Heart right ventricle (tissue), 16 donors: ENCODE data around the gene GUCY2D. TPM values are rescaled to one million over a fixed set of nuclear protein-coding genes. Genes with fewer than 3 reads are reported as not detected.
A peak's percentile ranks its signal among the peaks of the same experiment; 100 is the strongest.

ENCODE experiments used
- ATAC-seq, 8 donors: fragments of 200-7000 bp; cut with Tn5 transposase; one replicate each; pipeline ENCODE4 v1.9.1; 2020; ENCODE audit warnings: mild to moderate bottlenecking in 8 of 8, moderate library complexity in 8 of 8, moderate number of reproducible peaks in 1 of 8
- DNase-seq, 2 donors: peaks; one replicate each; pipeline ENCODE4 v3.0.0-alpha.2; 2020
- H3K27ac ChIP-seq, 10 donors: fragments of 200-600 bp; sonication (generic) in 2 of 10; one replicate each; pipeline versions ENCODE4 v1.5.0 to v1.8.0; 2020 to 2022; ENCODE audit warnings: mild to moderate bottlenecking in 3 of 10
- H3K27me3 ChIP-seq, 7 donors: fragments of 200-600 bp; one replicate each; pipeline ENCODE4 v1.8.0; 2021 to 2022; ENCODE audit warnings: mild to moderate bottlenecking in 2 of 7
- H3K36me3 ChIP-seq, 9 donors: fragments of 200-600 bp; sonication (generic) in 1 of 9; one replicate each; pipeline versions ENCODE4 v1.5.0 to v1.8.0; 2020 to 2022; ENCODE audit warnings: mild to moderate bottlenecking in 2 of 9
- H3K4me1 ChIP-seq, 9 donors: fragments of 200-600 bp; sonication (generic) in 1 of 9; one replicate each; pipeline versions ENCODE4 v1.5.0 to v1.8.0; 2020 to 2022; ENCODE audit warnings: mild to moderate bottlenecking in 4 of 9
- H3K4me3 ChIP-seq, 10 donors: fragments of 200-600 bp; sonication (generic) in 2 of 10; one replicate each; pipeline versions ENCODE4 v1.5.0 to v1.8.0; 2020 to 2022; ENCODE audit warnings: mild to moderate bottlenecking in 7 of 10, moderate library complexity in 2 of 10
- H3K9me3 ChIP-seq, 11 donors: fragments of 200-600 bp in 10 of 11; sonication (generic) in 2 of 11; one replicate each; pipeline versions ENCODE4 v1.5.0 to v1.8.0; 2013 to 2022; ENCODE audit warnings: mild to moderate bottlenecking in 2 of 11, control low read depth in 1 of 11, moderate library complexity in 1 of 11
- WGBS, 2 donors: extraction: QIAGEN DNeasy Blood & Tissue Kit; methylation state at CpG; one replicate each; pipeline ENCODE4 v1.1.7; 2013; ENCODE audit warnings: inconsistent platforms in 1 of 2; 5-methylcytosine and 5-hydroxymethylcytosine counted together
- intact Hi-C, 10 donors: fragments of 100-400 bp; cut with DNase I; formaldehyde crosslinking; loops; one replicate each; pipeline versions ENCODE4 v1.11.1 to v1.14.2; 2022
- polyA plus RNA-seq, 2 donors: library from polyadenylated mRNA; stranded (reverse); fragments of 200-250 nt; gene quantifications; one replicate each; pipeline ENCODE4 v1.2.3, GENCODE V29; 2013
- total RNA-seq, 10 donors: library from RNA; stranded (reverse); fragmentation: NEBNext Ultra II Directional in 3 of 10; extraction: Animal tissue kit (Norgen Biotek cat#: 25700) in 3 of 10; gene quantifications; one replicate each; pipeline versions ENCODE4 v1.2.1 to v1.2.4, GENCODE V29; 2021 to 2023
- TF ChIP-seq, protein P1 (sequence below), 9 donors: fragments of 200-600 bp; sonication (generic) in 2 of 9; IDR thresholded peaks; one replicate each; pipeline versions ENCODE4 v1.5.0 to v1.8.0; 2021 to 2022; ENCODE audit warnings: antibody characterized with exemption in 9 of 9, mild to moderate bottlenecking in 5 of 9, moderate library complexity in 1 of 9
- donor health status: Arrhythmogenic right ventricular cardiomyopathy.
- donor health status: ischemic (EF 13 %, LVEDD 7.1; RV severe dilation, severe dysfunction).
- donor health status: healthy with polysubstance abuse.
- donor health status: DM: no; HTN: yes; CAD: no.
- donor health status: DM: no; HTN: no; CAD: no.
- donor health status: ischemic (EF 25% LVEDD 6.9; RV normal size, moderate dysfunction).
- donor health status: ischemic (EF 25% LVEDD 5.7; RV mildly dilated, moderate dysfunction).
- donor health status: healthy.
- donor health status: DM: yes; HTN: yes; CAD: no.
- donor health status: Ischemic cardiomyopathy.
- donor health status: ischemic (EF 35%, LVEDD 5.7; RV mildly dilated, moderate dysfunction).
- donor health status: nonischemic (EF 11% LVEDD 7.7; RV severe dilation, severe dysfunction).
- donor health status: DM: yes; HTN: yes; CAD: no.
- donor health status: PGD.
- donor health status: ischemic (EF 29% LVEDD 5.4; RV normal size, mild dysfunction).
- donor health status: nonischemic (EF 23%, LVEDD 6.1; RV moderate dilation, normal function).

GUCY2D gene
- total and polyA plus RNA-seq, 12 donors: 0.06 to 0.69 (median 0.36) TPM; not detected in 6

DNA sequence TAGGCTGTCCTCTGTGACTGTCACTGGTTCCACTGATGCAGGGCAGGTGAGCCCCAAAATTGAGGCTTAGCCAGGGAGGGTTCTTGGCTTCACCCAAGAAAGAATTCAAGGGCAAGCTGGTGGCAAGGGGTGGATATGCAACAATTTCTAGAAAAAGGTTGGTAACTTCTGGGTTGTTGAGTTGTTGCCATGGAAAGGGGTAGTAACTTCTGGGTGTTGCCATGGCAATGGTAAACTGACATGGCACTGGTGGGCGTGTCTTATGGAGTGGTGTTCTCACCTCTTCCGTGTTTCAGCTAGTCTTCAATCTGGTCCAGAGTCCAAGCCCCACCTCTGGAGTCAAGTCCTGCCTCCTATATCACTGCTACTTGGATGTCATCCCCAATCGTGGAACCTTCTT lies 9.5 kb upstream of the GUCY2D start:
- Histone ChIP-seq H3K27me3 (peaks cover 0 to 2% (median 0%) of the 10 kb centered on the region in 7 donors), H3K4me1 (peaks cover 0 to 28% (median 14%) of the 10 kb centered on the region in 9 donors), H3K9me3 (no peaks in the 10 kb centered on the region), H3K4me3 (no peak overlapping the region), H3K27ac (peak overlapping the region in 1 of 10 donors; percentile 81), H3K36me3 (no peaks in the 10 kb centered on the region)
- WGBS, 2 donors: 84% methylated on average over 3 of the region's 3 CpGs
- DNase-seq (no peak), ATAC-seq (no peak)
- TF ChIP-seq, protein P1, sequence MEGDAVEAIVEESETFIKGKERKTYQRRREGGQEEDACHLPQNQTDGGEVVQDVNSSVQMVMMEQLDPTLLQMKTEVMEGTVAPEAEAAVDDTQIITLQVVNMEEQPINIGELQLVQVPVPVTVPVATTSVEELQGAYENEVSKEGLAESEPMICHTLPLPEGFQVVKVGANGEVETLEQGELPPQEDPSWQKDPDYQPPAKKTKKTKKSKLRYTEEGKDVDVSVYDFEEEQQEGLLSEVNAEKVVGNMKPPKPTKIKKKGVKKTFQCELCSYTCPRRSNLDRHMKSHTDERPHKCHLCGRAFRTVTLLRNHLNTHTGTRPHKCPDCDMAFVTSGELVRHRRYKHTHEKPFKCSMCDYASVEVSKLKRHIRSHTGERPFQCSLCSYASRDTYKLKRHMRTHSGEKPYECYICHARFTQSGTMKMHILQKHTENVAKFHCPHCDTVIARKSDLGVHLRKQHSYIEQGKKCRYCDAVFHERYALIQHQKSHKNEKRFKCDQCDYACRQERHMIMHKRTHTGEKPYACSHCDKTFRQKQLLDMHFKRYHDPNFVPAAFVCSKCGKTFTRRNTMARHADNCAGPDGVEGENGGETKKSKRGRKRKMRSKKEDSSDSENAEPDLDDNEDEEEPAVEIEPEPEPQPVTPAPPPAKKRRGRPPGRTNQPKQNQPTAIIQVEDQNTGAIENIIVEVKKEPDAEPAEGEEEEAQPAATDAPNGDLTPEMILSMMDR (IDR thresholded peaks at IDR 0.05): no peak
- intact Hi-C loops: loop anchor here in 4 of 10 donors (5.0 kb wide), 3 partner anchors 131 to 251 kb away; no protein-coding TSS in a partner anchor

- Histone ChIP-seq H3K36me3 (no peaks in the 10 kb centered on the region), H3K27ac (peak overlapping the region in 9 of 10 donors; percentile 35 to 84 (median 70)), H3K4me3 (no peak overlapping the region), H3K9me3 (no peaks in the 10 kb centered on the region), H3K27me3 (peaks cover 0 to 8% (median 0%) of the 10 kb centered on the region in 7 donors), H3K4me1 (peaks cover 0 to 28% (median 14%) of the 10 kb centered on the region in 9 donors)
- DNase-seq: peak in 1 of 2 donors; percentile 46
- TF ChIP-seq, protein P1 (IDR thresholded peaks at IDR 0.05): no peak
- 65 to 78% methylated on average over 27 of the region's 27 CpGs for WGBS, 2 donors
- intact Hi-C loops: loop anchor here in 4 of 10 donors (5.0 kb wide), 3 partner anchors 132 to 252 kb away; no protein-coding TSS in a partner anchor
- ATAC-seq: peak in 6 of 8 donors; percentile 35 to 69 (median 46)
Observed at GRCh38 chr17:7993972-7994589, 8.3 kb upstream of the GUCY2D start.

- Histone ChIP-seq H3K9me3 (no peaks in the 10 kb centered on the region), H3K4me1 (peaks cover 0 to 17% (median 7%) of the 10 kb centered on the region in 9 donors), H3K27me3 (peaks cover 0 to 21% (median 9%) of the 10 kb centered on the region in 7 donors), H3K36me3 (no peaks in the 10 kb centered on the region), H3K27ac (no peak overlapping the region), H3K4me3 (no peak overlapping the region)
- intact Hi-C loops: loop anchor here in 1 of 10 donors (5.0 kb wide), 1 partner anchor 62 kb away; no protein-coding TSS in a partner anchor
- no peak for DNase-seq
- no peak for ATAC-seq
- WGBS, 2 donors: 97 to 98% methylated on average over 2 of the region's 2 CpGs
- TF ChIP-seq, protein P1 (IDR thresholded peaks at IDR 0.05): no peak
Observed at GRCh38 chr17:7995724-7996123, 6.7 kb upstream of the GUCY2D start.

GRCh38 chr17:7997186-7997585 lies 5.2 kb upstream of the GUCY2D start:
- Histone ChIP-seq H3K36me3 (no peaks in the 10 kb centered on the region), H3K27me3 (peaks cover 4 to 36% (median 23%) of the 10 kb centered on the region in 7 donors), H3K27ac (peak overlapping the region in 8 of 10 donors; percentile 9 to 74 (median 50)), H3K9me3 (no peaks in the 10 kb centered on the region), H3K4me1 (peaks cover 0 to 17% (median 7%) of the 10 kb centered on the region in 9 donors), H3K4me3 (no peak overlapping the region)
- ATAC-seq (peak; percentile 61 to 96 (median 90)), DNase-seq (peak; percentile 25 to 62)
- TF ChIP-seq, protein P1 (IDR thresholded peaks at IDR 0.05): peak in 8 of 9 donors; percentile 15 to 69 (median 42)
- WGBS, 2 donors: 11 to 12% methylated on average over 5 of the region's 5 CpGs
- intact Hi-C loops: loop anchor here in 1 of 10 donors (5.0 kb wide), 1 partner anchor 60 kb away; no protein-coding TSS in a partner anchor
